PC-3 (cell line): Measurements from ENCODE around the gene CD99. TPM values are rescaled to one million over a fixed set of nuclear protein-coding genes. Genes with fewer than 3 reads are reported as not detected.
A peak's percentile ranks its signal among the peaks of the same experiment; 100 is the strongest.

Experiments
- ATAC-seq: fragments of 200-7000 bp; cut with Tn5 transposase; 2 replicates; pipeline ENCODE4 v1.9.1; 2020; ENCODE audit warnings: mild to moderate bottlenecking, moderate library complexity
- BruUV-seq: library from RNA; stranded (reverse); fragments of 400-500 nt; replicated peaks from 2 replicates; lab custom pipeline; 2021; lab: Mats Ljungman, UMichigan
- CTCF ChIA-PET: fragments of 300-600 bp; sonication (Branson Sonifier 250); formaldehyde crosslinking; loops from one replicate; lab custom pipeline; 2022; ENCODE audit warnings: antibody characterized with exemption; lab: Charles Lee
- POLR2A ChIA-PET: fragments of 300-600 bp; sonication (Branson Sonifier 250); formaldehyde crosslinking; loops from one replicate; lab custom pipeline; 2022; ENCODE audit warnings: antibody characterized with exemption; ENCODE audit not compliant: unreplicated experiment; lab: Charles Lee
- DNase-seq: peaks from one replicate; pipeline ENCODE4 v3.0.0-alpha.2; 2015
- H2AFZ ChIP-seq: fragments of 300-600 bp; sonication (generic); 2 replicates; pipeline ENCODE4 v1.6.0; 2016; ENCODE audit warnings: antibody characterized with exemption, low read length
- H3F3A ChIP-seq: fragments of 300-600 bp; sonication (generic); one replicate; pipeline ENCODE4 v1.6.0; 2017; ENCODE audit warnings: antibody characterized with exemption, low read length, control low read depth, mild to moderate bottlenecking; ENCODE audit not compliant: unreplicated experiment
- H3K27ac ChIP-seq: fragments of 300-600 bp; sonication (generic); 2 replicates; pipeline ENCODE4 v1.5.1; 2016; ENCODE audit warnings: mild to moderate bottlenecking, low read length
- H3K27me3 ChIP-seq: fragments of 300-600 bp; sonication (generic); 2 replicates; pipeline ENCODE4 v1.6.1; 2016; ENCODE audit warnings: low read length, mixed read lengths
- H3K36me3 ChIP-seq: fragments of 300-600 bp; sonication (generic); 2 replicates; pipeline ENCODE4 v1.6.1; 2016; ENCODE audit warnings: low read depth, mixed run types, low read length, mixed read lengths
- H3K4me1 ChIP-seq: fragments of 300-600 bp; sonication (generic); 2 replicates; pipeline ENCODE4 v1.5.1; 2016; ENCODE audit warnings: low read length; ENCODE audit not compliant: insufficient read depth
- H3K4me2 ChIP-seq: fragments of 300-600 bp; sonication (generic); 2 replicates; pipeline ENCODE4 v1.6.0; 2016; ENCODE audit warnings: low read length
- H3K4me3 ChIP-seq: fragments of 300-600 bp; sonication (generic); 2 replicates; pipeline ENCODE4 v1.5.1; 2016; ENCODE audit warnings: mild to moderate bottlenecking, low read length, mixed read lengths
- H3K79me2 ChIP-seq: fragments of 300-600 bp; sonication (generic); 2 replicates; pipeline ENCODE4 v1.6.1; 2017; ENCODE audit warnings: low read length, mixed read lengths
- H3K9ac ChIP-seq: fragments of 300-600 bp; sonication (generic); 2 replicates; pipeline ENCODE4 v1.6.0; 2016; ENCODE audit warnings: mild to moderate bottlenecking, low read length
- H3K9me2 ChIP-seq: fragments of 300-600 bp; sonication (generic); replicated peaks from 2 replicates; pipeline ENCODE4 v1.6.1; 2016; ENCODE audit warnings: mixed run types, low read length, mixed read lengths
- H3K9me3 ChIP-seq: fragments of 300-600 bp; sonication (generic); 2 replicates; pipeline ENCODE4 v1.6.1; 2016; ENCODE audit warnings: low read length, mixed read lengths
- H4K20me1 ChIP-seq: fragments of 300-600 bp; sonication (generic); 2 replicates; pipeline ENCODE4 v1.6.1; 2016; ENCODE audit warnings: low read length, mixed read lengths
- EZH2 ChIP-seq: fragments of 300-600 bp; sonication (generic); IDR thresholded peaks from one replicate; pipeline ENCODE4 v1.6.1; 2017; ENCODE audit warnings: antibody characterized with exemption, mild to moderate bottlenecking, low read length; ENCODE audit not compliant: unreplicated experiment
- EZH2phosphoT487 ChIP-seq: fragments of 300-600 bp; sonication (generic); IDR thresholded peaks from 2 replicates; pipeline ENCODE4 v1.6.1; 2018; ENCODE audit warnings: mild to moderate bottlenecking, antibody characterized with exemption, low read length, borderline replicate concordance
- intact Hi-C: fragments of 100-400 bp; cut with micrococcal nuclease; formaldehyde crosslinking; loops from 2 replicates; pipeline ENCODE4 v1.9.0; 2023
- total RNA-seq: library from RNA; depleted of rRNA; stranded (reverse); fragments of >200 nt; gene quantifications from 2 replicates; pipeline ENCODE4 v1.2.3, GENCODE V29; 2014
- TF ChIP-seq, protein P1 (sequence below): fragments of 300-600 bp; sonication (generic); conservative IDR thresholded peaks from 2 replicates; pipeline ENCODE4 v1.5.1; 2017; ENCODE audit warnings: antibody characterized with exemption, low read depth, mild to moderate bottlenecking, low read length

CD99 gene
- total RNA-seq, 1 experiment from 2014 or later: 202 TPM

DNA sequence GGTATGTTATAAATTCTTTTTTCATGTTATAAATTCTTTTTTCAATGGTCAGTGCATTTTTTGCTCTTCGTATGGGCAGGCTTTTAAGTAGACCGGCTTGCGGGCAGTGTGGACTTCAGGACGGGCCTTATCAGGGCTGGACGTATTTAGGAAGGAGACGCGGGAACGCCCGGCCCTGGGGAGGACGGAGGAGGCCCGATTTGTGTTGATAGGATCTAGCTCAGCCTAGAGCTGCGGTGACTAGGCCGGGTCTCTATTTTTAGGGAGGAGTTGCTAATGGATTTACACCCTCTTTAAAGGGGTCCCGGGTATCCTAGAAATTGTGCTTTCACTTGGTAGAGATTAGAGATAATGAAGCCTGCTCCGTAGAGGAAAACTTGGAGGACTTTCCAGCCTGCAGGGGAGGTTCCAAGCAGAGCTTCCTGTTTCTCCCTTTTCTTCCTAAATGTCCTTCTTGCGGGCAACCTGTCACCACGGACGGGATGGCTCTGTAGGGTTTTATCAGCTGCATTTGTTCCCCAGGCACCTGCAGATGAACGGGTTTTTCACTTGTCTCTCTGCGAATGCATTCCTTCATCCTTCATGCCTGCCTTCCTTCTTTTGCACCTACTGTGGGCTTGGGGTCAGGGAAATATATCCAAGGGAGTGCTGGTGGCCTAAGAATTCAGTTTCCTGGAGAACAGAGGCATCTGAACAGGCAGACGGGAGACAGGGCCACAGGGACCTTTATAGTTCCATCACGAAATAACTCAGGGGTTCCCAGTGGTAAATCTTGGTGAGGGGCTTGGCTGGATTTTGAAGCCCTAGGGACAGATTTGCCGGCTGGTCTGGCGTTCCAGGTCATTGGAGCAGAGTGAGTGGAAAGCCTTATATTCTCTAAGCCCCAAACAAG is 1.4 kb downstream of the CD99 start:
- Histone ChIP-seq H3K27ac (peak overlapping the region; percentile 58), H3K4me2 (peak overlapping the region; percentile 90), H3K79me2 (peaks cover 57% of the 10 kb centered on the region), H3K9me3 (no peaks in the 10 kb centered on the region), H3K27me3 (no peaks in the 10 kb centered on the region), H4K20me1 (no peaks in the 10 kb centered on the region), H3K4me3 (peak overlapping the region; percentile 93), H3K36me3 (no peaks in the 10 kb centered on the region), H3K4me1 (peaks cover 21% of the 10 kb centered on the region), H3F3A (no peaks in the 10 kb centered on the region), H3K9me2 (no peaks in the 10 kb centered on the region), H3K9ac (peak overlapping the region; percentile 94), H2AFZ (peak overlapping the region; percentile 60)
- POLR2A ChIA-PET: no interaction called here
- DNase-seq (peak; percentile 31), ATAC-seq (peak; percentile 10)
- intact Hi-C loops: no loop called here
- CTCF ChIA-PET: no interaction called here
- BruUV-seq: no TSS peak
- TF ChIP-seq EZH2phosphoT487 (no peak), EZH2 (no peak)
- TF ChIP-seq, protein P1, sequence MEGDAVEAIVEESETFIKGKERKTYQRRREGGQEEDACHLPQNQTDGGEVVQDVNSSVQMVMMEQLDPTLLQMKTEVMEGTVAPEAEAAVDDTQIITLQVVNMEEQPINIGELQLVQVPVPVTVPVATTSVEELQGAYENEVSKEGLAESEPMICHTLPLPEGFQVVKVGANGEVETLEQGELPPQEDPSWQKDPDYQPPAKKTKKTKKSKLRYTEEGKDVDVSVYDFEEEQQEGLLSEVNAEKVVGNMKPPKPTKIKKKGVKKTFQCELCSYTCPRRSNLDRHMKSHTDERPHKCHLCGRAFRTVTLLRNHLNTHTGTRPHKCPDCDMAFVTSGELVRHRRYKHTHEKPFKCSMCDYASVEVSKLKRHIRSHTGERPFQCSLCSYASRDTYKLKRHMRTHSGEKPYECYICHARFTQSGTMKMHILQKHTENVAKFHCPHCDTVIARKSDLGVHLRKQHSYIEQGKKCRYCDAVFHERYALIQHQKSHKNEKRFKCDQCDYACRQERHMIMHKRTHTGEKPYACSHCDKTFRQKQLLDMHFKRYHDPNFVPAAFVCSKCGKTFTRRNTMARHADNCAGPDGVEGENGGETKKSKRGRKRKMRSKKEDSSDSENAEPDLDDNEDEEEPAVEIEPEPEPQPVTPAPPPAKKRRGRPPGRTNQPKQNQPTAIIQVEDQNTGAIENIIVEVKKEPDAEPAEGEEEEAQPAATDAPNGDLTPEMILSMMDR: no peak

DNA sequence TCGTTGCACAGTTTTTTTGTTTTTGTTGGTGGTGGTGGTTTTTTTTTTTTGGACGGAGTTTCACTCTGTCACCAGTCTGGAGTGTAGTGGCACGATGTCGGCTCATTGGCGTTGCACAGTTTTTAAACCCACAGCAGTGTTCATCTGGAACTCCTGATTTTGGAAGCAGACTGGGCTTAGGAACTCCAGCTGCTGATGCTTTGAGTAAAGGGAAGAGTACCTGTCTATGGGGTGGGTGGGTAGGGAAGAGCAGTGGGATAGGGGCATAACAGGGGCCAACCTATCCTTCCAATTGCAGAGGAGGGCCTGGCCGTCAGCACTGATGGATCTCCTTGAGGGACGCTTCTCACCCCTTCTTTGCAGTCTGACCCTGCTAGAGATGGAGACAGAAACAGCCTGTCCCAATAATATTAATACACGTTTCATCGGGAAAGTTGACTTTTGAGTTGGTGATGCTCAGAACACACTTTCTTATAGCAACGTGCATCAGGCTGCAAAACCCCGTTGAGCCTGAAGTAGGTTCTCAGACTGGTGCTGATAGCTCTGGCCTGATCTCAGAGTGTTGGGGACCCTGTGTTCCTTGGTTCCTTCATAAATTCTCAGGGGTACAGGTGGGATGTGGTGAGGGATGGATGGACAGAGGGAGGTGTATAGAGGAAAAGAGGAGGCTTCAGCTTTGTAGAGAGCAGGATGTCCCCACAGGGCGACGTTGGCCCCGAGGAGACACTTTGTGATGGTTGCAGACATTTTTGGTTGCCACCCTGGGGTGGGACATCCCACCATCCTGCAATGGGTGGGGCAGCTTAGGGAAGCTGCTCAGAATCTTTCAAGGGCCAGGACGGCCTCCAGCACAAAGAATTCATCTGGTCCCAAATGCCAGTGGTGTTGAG is 2.3 kb downstream of the CD99 start:
- Histone ChIP-seq H3K9me2 (no peaks in the 10 kb centered on the region), H3K4me2 (peak overlapping the region; percentile 90), H2AFZ (no peak overlapping the region), H3K4me3 (peak overlapping the region; percentile 93), H3K9me3 (no peaks in the 10 kb centered on the region), H3K36me3 (no peaks in the 10 kb centered on the region), H3K27me3 (no peaks in the 10 kb centered on the region), H3K4me1 (peaks cover 30% of the 10 kb centered on the region), H4K20me1 (no peaks in the 10 kb centered on the region), H3F3A (no peaks in the 10 kb centered on the region), H3K79me2 (peaks cover 66% of the 10 kb centered on the region), H3K27ac (no peak overlapping the region), H3K9ac (0 out of 2 replicates have a peak overlapping the region, but pooled peaks have one; percentile 94)
- TF ChIP-seq, protein P1: no peak
- TF ChIP-seq EZH2phosphoT487 (no peak), EZH2 (no peak)
- ChIA-PET CTCF (no interaction called here), POLR2A (no interaction called here)
- DNase-seq: no peak
- intact Hi-C loops: no loop called here
- ATAC-seq: no peak
- BruUV-seq: no TSS peak
